Measurements from ENCODE around the gene THOC1.

Gene THOC1

DNA sequence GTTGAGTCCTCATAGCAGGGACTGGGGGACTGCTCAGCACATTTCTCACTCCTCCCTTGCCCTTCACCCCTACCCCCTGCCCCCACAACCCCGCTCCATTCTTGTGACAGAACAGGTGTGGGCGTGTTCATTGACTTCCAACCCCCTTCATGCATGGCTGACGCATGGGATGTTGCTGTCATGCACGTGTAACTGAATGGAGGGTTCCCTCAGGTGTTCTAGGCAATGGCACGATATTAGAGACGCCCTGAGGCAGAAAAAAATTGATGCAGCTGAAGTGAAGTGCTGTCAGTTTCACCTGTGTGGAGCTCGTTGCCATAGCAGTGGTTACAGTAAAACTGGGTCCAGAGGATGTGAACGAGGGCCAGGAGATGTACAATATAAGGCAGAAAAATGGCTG is 6.5 kb upstream of the THOC1 start:
- DNase-seq (ENCODE audit: low read depth in 2 of 2) = no peak

- no peak for DNase-seq (ENCODE audit: low read depth in 2 of 2)
Measured at GRCh38 chr18:273525-273924, 5.7 kb upstream of the THOC1 start.

DNA sequence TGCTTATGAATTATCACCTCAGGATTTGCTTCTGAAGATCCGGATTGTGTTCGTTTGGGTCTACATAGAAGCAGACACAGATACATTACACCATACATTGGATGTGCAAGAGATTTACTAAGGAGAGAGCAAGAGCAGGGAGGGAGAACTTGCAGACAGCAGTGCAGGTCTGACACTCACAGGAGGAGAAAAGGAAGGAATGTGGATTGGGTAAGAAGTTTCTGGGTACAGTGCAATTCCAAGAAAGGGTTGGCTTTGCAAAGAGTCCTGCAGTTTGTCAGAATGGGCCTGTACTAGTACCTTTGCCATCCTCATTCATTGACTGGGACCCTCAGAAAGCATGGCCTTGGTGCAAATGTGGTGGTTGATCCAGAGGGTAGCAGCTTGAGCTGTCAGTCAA is 4.8 kb upstream of the THOC1 start:
- DNase-seq (ENCODE audit: low read depth in 2 of 2) = no peak

DNA sequence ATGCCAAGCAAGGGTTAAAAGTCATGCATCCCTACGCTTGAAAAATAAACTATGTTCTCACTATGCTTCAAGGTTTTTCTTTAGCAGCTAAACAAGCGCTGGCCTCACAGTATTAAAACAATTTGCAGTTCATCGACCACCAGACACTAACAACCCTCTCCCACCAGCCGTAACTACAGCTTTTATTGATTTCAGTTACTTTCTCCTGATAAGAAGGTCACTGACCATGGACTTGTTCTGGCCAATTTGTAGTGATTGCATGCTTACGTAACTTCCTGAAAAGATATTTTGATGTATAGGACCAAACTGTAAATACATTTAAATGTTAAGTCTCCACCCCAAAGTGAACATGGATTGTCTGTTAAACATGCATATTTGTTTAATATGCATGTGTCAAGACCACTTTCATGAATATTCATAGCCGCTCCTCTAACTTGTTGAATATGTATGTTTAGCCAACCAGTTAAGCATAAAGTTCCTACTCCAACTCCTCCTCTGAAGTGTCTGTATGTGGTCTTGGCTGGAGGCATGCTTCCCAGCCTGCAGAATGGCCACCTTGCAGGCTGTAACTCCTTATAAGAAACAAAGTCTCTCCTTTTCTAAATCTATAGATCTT is 1.7 kb upstream of the THOC1 start:
- no peak for DNase-seq (ENCODE audit: low read depth in 2 of 2)

GRCh38 chr18:267380-267687 is 513 bp downstream of the THOC1 start:
- no peak for DNase-seq (ENCODE audit: low read depth in 2 of 2)

- DNase-seq (ENCODE audit: low read depth in 2 of 2) = no peak
Measured at GRCh38 chr18:261398-262073, 6.3 kb downstream of the THOC1 start.

- DNase-seq (ENCODE audit: low read depth in 2 of 2) = no peak
Measured at GRCh38 chr18:260547-260946, 7.3 kb downstream of the THOC1 start.

- DNase-seq (ENCODE audit: low read depth in 2 of 2) = no peak
Measured at GRCh38 chr18:255171-255570, 12.7 kb downstream of the THOC1 start.

- DNase-seq (ENCODE audit: low read depth in 2 of 2) = no peak
Measured at GRCh38 chr18:253121-253520, 14.7 kb downstream of the THOC1 start.

- no peak for DNase-seq (ENCODE audit: low read depth in 2 of 2)
Measured at GRCh38 chr18:251572-251971, 16.3 kb downstream of the THOC1 start.

DNA sequence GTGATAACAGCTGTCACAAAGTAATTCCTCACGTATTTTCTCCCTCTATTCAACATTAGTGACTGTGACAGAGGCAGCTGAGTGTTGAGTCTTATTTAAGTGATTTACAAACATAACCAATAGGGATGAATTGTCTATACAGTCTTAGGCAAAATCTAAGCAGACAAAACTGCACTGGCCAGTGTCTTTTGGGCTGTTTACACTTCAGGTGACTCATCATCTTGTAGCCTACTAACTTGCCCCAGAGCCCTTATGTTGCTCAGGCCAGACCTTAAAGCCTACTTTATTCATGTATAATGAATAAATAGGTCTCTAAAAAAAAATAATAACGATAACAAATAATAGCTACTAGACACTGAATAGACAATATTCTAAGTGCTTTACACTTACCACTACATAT is 17.2 kb downstream of the THOC1 start:
- DNase-seq (ENCODE audit: low read depth in 2 of 2) = no peak

DNA sequence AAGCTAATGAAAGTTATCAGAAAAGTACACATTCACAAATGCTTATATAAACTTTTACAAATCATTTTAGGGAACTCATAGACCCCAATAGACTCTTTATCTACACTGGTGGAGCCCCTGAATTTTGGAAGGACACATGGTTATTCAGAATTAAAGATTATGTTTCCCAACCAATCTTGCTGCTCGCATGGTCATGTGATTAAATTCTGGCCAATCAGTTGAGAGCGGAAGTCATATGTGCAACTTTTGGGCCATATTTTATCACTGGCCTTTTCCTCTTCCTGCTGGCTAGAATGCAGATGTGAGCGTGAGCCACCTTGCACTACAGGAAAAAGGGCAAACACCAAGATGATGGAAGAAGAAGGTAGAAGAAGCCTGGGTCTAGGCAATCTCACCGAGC is 19.8 kb downstream of the THOC1 start:
- no peak for DNase-seq (ENCODE audit: low read depth in 2 of 2)

DNA sequence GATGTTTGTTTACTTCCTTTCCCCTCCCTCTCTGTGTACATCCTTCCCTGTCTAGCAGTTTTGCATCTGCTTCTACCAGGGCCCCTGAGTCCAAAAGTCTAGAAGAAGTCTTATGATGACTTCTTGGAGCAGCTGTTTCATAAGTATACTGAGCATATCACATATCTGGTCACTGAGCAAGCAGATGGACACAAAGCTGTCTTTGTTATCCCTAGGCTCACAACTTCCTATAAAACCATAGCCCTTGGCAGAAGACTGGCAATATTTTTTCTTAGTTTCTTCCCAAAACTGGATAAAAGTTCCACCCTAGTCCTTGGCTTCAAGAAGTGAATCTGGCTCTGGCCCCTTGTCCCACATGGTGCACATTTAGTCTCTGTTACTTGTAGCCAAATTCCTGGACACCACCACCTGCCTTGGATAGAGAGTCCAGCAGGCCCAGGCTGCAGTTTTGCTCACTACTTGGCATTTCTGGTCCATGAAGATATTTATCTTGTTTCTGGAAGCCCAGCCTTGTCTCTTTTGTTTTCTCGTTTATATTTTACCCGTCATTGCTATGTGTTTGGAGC is 22.5 kb downstream of the THOC1 start:
- DNase-seq (ENCODE audit: low read depth in 2 of 2) = no peak

GRCh38 chr18:240175-240574 is 27.7 kb downstream of the THOC1 start:
- DNase-seq (ENCODE audit: low read depth in 2 of 2) = no peak

GRCh38 chr18:231563-231962 is 36.3 kb downstream of the THOC1 start:
- DNase-seq (ENCODE audit: low read depth in 2 of 2) = no peak

GRCh38 chr18:228586-228985 is 39.3 kb downstream of the THOC1 start:
- DNase-seq (ENCODE audit: low read depth in 2 of 2) = no peak

GRCh38 chr18:227902-228301 is 39.9 kb downstream of the THOC1 start:
- no peak for DNase-seq (ENCODE audit: low read depth in 2 of 2)

GRCh38 chr18:227374-227773 is 40.5 kb downstream of the THOC1 start:
- no peak for DNase-seq (ENCODE audit: low read depth in 2 of 2)

DNA sequence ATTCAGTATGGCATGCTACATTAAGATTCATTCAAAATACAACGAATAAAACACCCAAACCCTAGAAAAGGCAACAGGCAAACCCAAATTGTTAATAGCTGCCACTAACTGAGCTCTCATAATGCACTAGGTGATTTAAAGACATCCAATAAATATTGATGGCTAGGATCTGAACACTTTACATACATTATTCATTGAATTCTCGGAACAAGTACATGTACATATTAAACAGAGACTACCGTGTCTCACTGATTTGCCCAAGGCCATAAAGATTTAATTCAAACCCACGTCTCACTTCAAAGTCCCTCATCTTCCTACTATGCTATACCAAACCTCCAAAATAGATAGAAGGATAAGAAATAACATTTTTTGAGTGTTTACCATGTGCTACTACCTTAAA is 42.1 kb downstream of the THOC1 start:
- DNase-seq (ENCODE audit: low read depth in 2 of 2) = no peak

DNA sequence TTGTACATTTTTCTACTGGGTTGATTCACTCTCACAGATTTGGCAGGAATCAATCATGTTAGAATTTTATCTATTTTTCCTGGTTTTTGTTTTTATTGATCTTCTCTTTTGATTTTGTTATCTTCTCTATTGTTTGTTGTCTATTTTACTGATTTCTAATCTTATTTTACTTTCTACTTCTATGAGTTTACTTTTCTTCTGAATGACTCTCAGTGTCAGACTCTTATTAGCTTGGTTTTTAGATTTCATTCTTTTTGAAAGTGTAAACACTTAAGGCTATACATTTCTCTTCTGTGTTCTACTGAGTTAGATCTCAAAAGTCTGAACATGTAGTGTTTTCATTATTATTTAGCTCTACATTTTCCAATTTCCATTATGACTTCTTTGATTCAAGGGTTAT is 47.1 kb downstream of the THOC1 start:
- no peak for DNase-seq (ENCODE audit: low read depth in 2 of 2)

GRCh38 chr18:217532-218336 is 50.1 kb downstream of the THOC1 start:
- DNase-seq (ENCODE audit: low read depth in 2 of 2) = no peak

DNA sequence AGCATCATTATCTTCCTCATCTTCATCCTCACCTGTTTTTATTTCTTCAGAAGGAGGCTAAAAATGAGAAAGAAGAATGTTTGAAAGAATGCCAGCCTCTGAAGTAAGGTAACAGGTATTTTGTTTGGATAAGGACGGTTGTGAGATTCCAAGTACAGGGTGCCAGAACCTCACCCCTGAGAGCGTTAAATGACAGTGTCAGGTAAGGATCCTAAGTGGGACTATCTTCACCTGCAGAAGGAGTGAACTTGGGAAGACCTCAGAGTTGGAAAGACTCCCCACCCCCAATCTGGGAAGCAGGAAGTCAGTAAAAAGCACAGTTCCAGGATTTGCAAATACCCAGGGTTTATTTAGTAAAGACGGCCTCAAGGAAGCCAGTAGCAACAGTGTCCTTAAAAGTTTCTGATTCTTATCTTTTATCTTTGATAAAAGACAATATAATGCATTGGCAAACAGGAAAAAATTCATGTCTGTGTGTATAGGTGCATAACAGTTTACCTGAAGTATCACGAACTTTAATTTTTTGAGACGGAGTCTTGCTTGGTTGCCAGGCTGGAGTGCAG is 52.3 kb downstream of the THOC1 start:
- DNase-seq (ENCODE audit: low read depth in 2 of 2) = no peak

GRCh38 chr18:213966-214365 is 53.9 kb downstream of the THOC1 start:
- no peak for DNase-seq (ENCODE audit: low read depth in 2 of 2)
